ENCODE results near the gene NLGN1. TPM values are rescaled to one million over a fixed set of nuclear protein-coding genes. Genes with fewer than 3 reads are reported as not detected.

The NLGN1 gene
- total RNA-seq, 1 donor from 2014 or later = 34.8 TPM

GRCh38 chr3:173826901-173827609 lies 429.5 kb downstream of the NLGN1 start:
- H3F3A ChIP-seq (ENCODE audit: low read depth) = no peaks in the 10 kb centered on the region
- no peaks in the 10 kb centered on the region for H3K79me2 ChIP-seq (ENCODE audit: low read depth)
- Mint-ChIP-seq H3K4me3 (no peak overlapping the region), H3K27me3 (ENCODE audit: insufficient read depth, low read depth) (no peaks in the 10 kb centered on the region), H3K4me1 (peaks cover 2% of the 10 kb centered on the region), H3K36me3 (no peaks in the 10 kb centered on the region), H3K9me3 (no peaks in the 10 kb centered on the region), H3K27ac (no peak overlapping the region)
- H2AFZ ChIP-seq (replicated peaks) = no peak overlapping the region
- no peaks in the 10 kb centered on the region for H3K27me3 ChIP-seq
- no peak overlapping the region for H3K9ac ChIP-seq
- DNase-seq (ENCODE audit: low spot score) = no peak
- TF ChIP-seq EZH2phosphoT487 (IDR thresholded peaks at IDR 0.05) (no peak), CTCF (IDR thresholded peaks at IDR 0.05) (no peak), EZH2 (IDR thresholded peaks at IDR 0.05) (no peak)
- no peak overlapping the region for H3K4me2 ChIP-seq
- no peak overlapping the region for H3K27ac ChIP-seq
- no peaks in the 10 kb centered on the region for H4K20me1 ChIP-seq (ENCODE audit: low read depth)
- no peaks in the 10 kb centered on the region for H3K9me3 ChIP-seq (ENCODE audit: low read depth)
- no peaks in the 10 kb centered on the region for H3K36me3 ChIP-seq
- H3K4me3 ChIP-seq = no peak overlapping the region
- no peaks in the 10 kb centered on the region for H3K4me1 ChIP-seq

GRCh38 chr3:173838644-173839043 lies 441.1 kb downstream of the NLGN1 start:
- no peak for TF ChIP-seq EZH2 (IDR thresholded peaks at IDR 0.05)
- no peak for TF ChIP-seq CTCF (IDR thresholded peaks at IDR 0.05)
- no peak for TF ChIP-seq EZH2phosphoT487 (IDR thresholded peaks at IDR 0.05)
- H3K4me1 ChIP-seq = no peaks in the 10 kb centered on the region
- peaks cover 8% of the 10 kb centered on the region for H3K9me3 Mint-ChIP-seq
- H3F3A ChIP-seq (ENCODE audit: low read depth) = no peaks in the 10 kb centered on the region
- H3K27ac Mint-ChIP-seq = no peak overlapping the region
- H3K36me3 Mint-ChIP-seq = peaks cover 6% of the 10 kb centered on the region
- H4K20me1 ChIP-seq (ENCODE audit: low read depth) = no peaks in the 10 kb centered on the region
- DNase-seq (ENCODE audit: low spot score) = no peak
- H3K4me1 Mint-ChIP-seq = peaks cover 3% of the 10 kb centered on the region
- H3K4me2 ChIP-seq = no peak overlapping the region
- H3K4me3 ChIP-seq = no peak overlapping the region
- H3K36me3 ChIP-seq = no peaks in the 10 kb centered on the region
- H3K27ac ChIP-seq = no peak overlapping the region
- no peak overlapping the region for H3K9ac ChIP-seq
- H3K27me3 ChIP-seq = no peaks in the 10 kb centered on the region
- no peaks in the 10 kb centered on the region for H3K27me3 Mint-ChIP-seq (ENCODE audit: insufficient read depth, low read depth)
- no peaks in the 10 kb centered on the region for H3K79me2 ChIP-seq (ENCODE audit: low read depth)
- no peaks in the 10 kb centered on the region for H3K9me3 ChIP-seq (ENCODE audit: low read depth)
- H3K4me3 Mint-ChIP-seq = no peak overlapping the region
- no peak overlapping the region for H2AFZ ChIP-seq (replicated peaks)

- no peak overlapping the region for H3K4me2 ChIP-seq
- no peaks in the 10 kb centered on the region for H3F3A ChIP-seq (ENCODE audit: low read depth)
- no peak overlapping the region for H3K9ac ChIP-seq
- no peaks in the 10 kb centered on the region for H4K20me1 ChIP-seq (ENCODE audit: low read depth)
- no peak overlapping the region for H3K4me3 ChIP-seq
- no peaks in the 10 kb centered on the region for H3K79me2 ChIP-seq (ENCODE audit: low read depth)
- Mint-ChIP-seq H3K27ac (no peak overlapping the region), H3K9me3 (peaks cover 8% of the 10 kb centered on the region), H3K4me3 (no peak overlapping the region), H3K27me3 (ENCODE audit: insufficient read depth, low read depth) (no peaks in the 10 kb centered on the region), H3K4me1 (peaks cover 3% of the 10 kb centered on the region), H3K36me3 (peaks cover 6% of the 10 kb centered on the region)
- DNase-seq (ENCODE audit: low spot score) = no peak
- TF ChIP-seq CTCF (IDR thresholded peaks at IDR 0.05) = no peak
- H3K27ac ChIP-seq = no peak overlapping the region
- H3K9me3 ChIP-seq (ENCODE audit: low read depth) = no peaks in the 10 kb centered on the region
- H3K36me3 ChIP-seq = no peaks in the 10 kb centered on the region
- no peaks in the 10 kb centered on the region for H3K4me1 ChIP-seq
- no peak overlapping the region for H2AFZ ChIP-seq (replicated peaks)
- H3K27me3 ChIP-seq = no peaks in the 10 kb centered on the region
Observed at GRCh38 chr3:173839859-173840258, 442.3 kb downstream of the NLGN1 start.
